Uterus (tissue), 4 donors: ENCODE results near the gene AHCYL1. TPM values are rescaled to one million over a fixed set of nuclear protein-coding genes. Genes with fewer than 3 reads are reported as not detected.
A peak's percentile ranks its signal among the peaks of the same experiment; 100 is the strongest.

Source experiments
- DNase-seq, 2 donors: peaks; one replicate each; pipeline ENCODE4 v3.0.0-alpha.2; 2019 to 2020
- H3K27ac ChIP-seq, 2 donors: fragments of 200-600 bp; sonication (generic); 1 replicate in 1 of 2; 2 replicates in 1 of 2; pipeline ENCODE4 v1.5.1; 2016 to 2018
- H3K27me3 ChIP-seq, 2 donors: fragments of 200-600 bp; sonication (generic); one replicate each; pipeline ENCODE4 v1.5.1; 2018 to 2019; ENCODE audit warnings: control low read depth in 1 of 2
- H3K36me3 ChIP-seq, 2 donors: fragments of 200-600 bp; sonication (generic); one replicate each; pipeline ENCODE4 v1.5.1; 2019; ENCODE audit warnings: control low read depth in 1 of 2
- H3K4me1 ChIP-seq, 2 donors: fragments of 200-600 bp; sonication (generic); one replicate each; pipeline ENCODE4 v1.5.1; 2018 to 2019; ENCODE audit warnings: control low read depth in 1 of 2
- H3K4me3 ChIP-seq, 2 donors: fragments of 200-600 bp; sonication (generic); 1 replicate in 1 of 2; 2 replicates in 1 of 2; pipeline ENCODE4 v1.5.1; 2018 to 2019; ENCODE audit warnings: mild to moderate bottlenecking in 1 of 2
- H3K9me3 ChIP-seq, 2 donors: fragments of 200-600 bp; sonication (generic); one replicate each; pipeline ENCODE4 v1.5.1; 2019; ENCODE audit warnings: control low read depth in 1 of 2
- CTCF ChIP-seq, 4 experiments: fragments of 200-600 bp in 2 of 4; fragments of 450-650 bp in 2 of 4; sonication (generic) in 2 of 4; IDR thresholded peaks; one replicate each; pipeline ENCODE4 v1.5.1; 2016 to 2019; ENCODE audit warnings: antibody characterized with exemption in 4 of 4, mild to moderate bottlenecking in 2 of 4, moderate library complexity in 1 of 4
- POLR2A ChIP-seq, 2 donors: fragments of 450-650 bp; IDR thresholded peaks; one replicate each; pipeline ENCODE4 v1.6.1; 2016; ENCODE audit warnings: antibody characterized with exemption in 2 of 2, mild to moderate bottlenecking in 1 of 2, moderate library complexity in 1 of 2
- intact Hi-C: fragments of 100-400 bp; cut with DNase I; formaldehyde crosslinking; loops from one replicate; pipeline ENCODE4 v1.15.1; 2023; ENCODE audit warnings: low total_unique reads
- total RNA-seq, 4 donors: library from RNA; depleted of rRNA in 3 of 4; stranded (reverse); fragments of >200 nt in 3 of 4; gene quantifications; one replicate each; pipeline versions ENCODE4 v1.1.0 to v1.2.4, GENCODE V29; 2014 to 2023
- donor health status: DM: yes; HTN: yes; CAD: no.

The AHCYL1 gene
- total RNA-seq, 4 donors from 2014 or later, result 51.2 to 183 (median 70.2) TPM

GRCh38 chr1:110070282-110070669 lies 85.7 kb downstream of the AHCYL1 start:
- intact Hi-C loops, result no loop called here
- TF ChIP-seq POLR2A (IDR thresholded peaks at IDR 0.05), result no peak
- TF ChIP-seq CTCF (IDR thresholded peaks at IDR 0.05), result no peak
- DNase-seq, result no peak
- H3K4me3 ChIP-seq, result peak overlapping the region in 1 of 2 donors; percentile 22
- peaks cover 0 to 9% of the 10 kb centered on the region in 2 donors for H3K4me1 ChIP-seq
- peak overlapping the region in 1 of 2 donors; percentile 52 for H3K27ac ChIP-seq
- peaks cover 29 to 45% of the 10 kb centered on the region in 2 donors for H3K27me3 ChIP-seq
- H3K9me3 ChIP-seq, result no peaks in the 10 kb centered on the region
- H3K36me3 ChIP-seq, result no peaks in the 10 kb centered on the region

- peaks cover 29 to 45% of the 10 kb centered on the region in 2 donors for H3K27me3 ChIP-seq
- TF ChIP-seq POLR2A (IDR thresholded peaks at IDR 0.05) (no peak), CTCF (IDR thresholded peaks at IDR 0.05) (no peak)
- H3K4me3 ChIP-seq, result peak within 1 kb of the TSS in 1 of 2 donors; percentile 22
- no peaks in the 10 kb centered on the region for H3K9me3 ChIP-seq
- DNase-seq, result no peak
- H3K27ac ChIP-seq, result peak within 1 kb of the TSS in 1 of 2 donors; percentile 52
- intact Hi-C loops, result no loop called here
- no peaks in the 10 kb centered on the region for H3K36me3 ChIP-seq
- peaks cover 0 to 9% of the 10 kb centered on the region in 2 donors for H3K4me1 ChIP-seq
These were observed 86.2 kb downstream of the AHCYL1 start, which contains the start of gene ALX3 for GRCh38 chr1:110070671-110071242. ALX3 (minus strand) TSS chr1:110070672; CDS start chr1:110070612, 60 bp downstream.

Other genes starting within 250 kb of the AHCYL1 start
- gene GSTM3, start 243.7 kb upstream of the AHCYL1 start, total RNA-seq, result 100 to 1,000 TPM in 1 of 4 donors, 10 to 100 TPM in 3; 39.1 to 104 (median 61.0) TPM
- gene EPS8L3, start 220.8 kb upstream of the AHCYL1 start, total RNA-seq, result under 1 TPM in 2 of 4 donors, not detected in 2; 0.26 to 0.29 TPM
- gene CSF1, start 73.9 kb upstream of the AHCYL1 start, total RNA-seq, result 10 to 100 TPM; 19.8 to 48.2 (median 34.2) TPM
- gene STRIP1, start 49.9 kb downstream of the AHCYL1 start, total RNA-seq, result 100 to 1,000 TPM in 1 of 4 donors, 10 to 100 TPM in 3; 17.1 to 102 (median 42.0) TPM
- under 1 TPM in 2 of 4 donors, not detected in 2; 0.21 to 0.26 TPM for gene ALX3, start 85.9 kb downstream of the AHCYL1 start, total RNA-seq
- not detected for gene UBL4B, start 127.7 kb downstream of the AHCYL1 start, total RNA-seq
- gene SLC6A17, start 165.7 kb downstream of the AHCYL1 start, total RNA-seq, result under 1 TPM in 2 of 4 donors, not detected in 2; 0.07 to 0.15 TPM
- gene KCNC4, start 225.5 kb downstream of the AHCYL1 start, total RNA-seq, result 10 to 100 TPM in 1 of 4 donors, 1 to 10 TPM in 3; 2.1 to 29.4 (median 3.9) TPM